GM19023 (cell line): ENCODE data around the gene SPATA32.
"Not testable (repeated sequence)": the region's sequence is repeated elsewhere in the genome, so short reads cannot be mapped to it uniquely, and the experiment has no call there.

ENCODE experiments used
- ATAC-seq: cut with Tn5 transposase; IDR thresholded peaks from one replicate; pipeline ENCODE4 v1.9.1; 2021; ENCODE audit warnings: mild to moderate bottlenecking, moderate library complexity; ENCODE audit not compliant: unreplicated experiment

Gene SPATA32

GRCh38 chr17:45273551-45273957 is 11.7 kb upstream of the SPATA32 start:
- no peak for ATAC-seq

DNA sequence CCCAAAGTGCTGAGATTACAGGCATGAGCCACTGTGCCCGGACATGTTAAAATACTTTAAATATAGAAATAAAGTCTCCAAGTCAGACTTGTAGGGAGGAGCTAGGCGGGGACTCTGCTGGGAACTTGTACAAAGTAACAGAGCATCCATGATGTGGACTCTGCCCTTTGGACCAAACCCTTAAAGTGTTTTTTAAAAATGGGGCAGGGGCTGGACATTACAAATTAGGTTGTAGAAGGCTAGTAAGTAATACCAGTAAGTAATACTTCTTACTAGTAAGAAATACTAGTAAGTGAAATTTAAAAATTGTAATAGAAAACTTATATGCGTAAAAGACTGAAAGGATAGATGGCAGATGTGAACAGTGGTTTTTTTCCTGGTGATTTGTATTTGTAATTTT is 9.7 kb upstream of the SPATA32 start:
- no peak for ATAC-seq

DNA sequence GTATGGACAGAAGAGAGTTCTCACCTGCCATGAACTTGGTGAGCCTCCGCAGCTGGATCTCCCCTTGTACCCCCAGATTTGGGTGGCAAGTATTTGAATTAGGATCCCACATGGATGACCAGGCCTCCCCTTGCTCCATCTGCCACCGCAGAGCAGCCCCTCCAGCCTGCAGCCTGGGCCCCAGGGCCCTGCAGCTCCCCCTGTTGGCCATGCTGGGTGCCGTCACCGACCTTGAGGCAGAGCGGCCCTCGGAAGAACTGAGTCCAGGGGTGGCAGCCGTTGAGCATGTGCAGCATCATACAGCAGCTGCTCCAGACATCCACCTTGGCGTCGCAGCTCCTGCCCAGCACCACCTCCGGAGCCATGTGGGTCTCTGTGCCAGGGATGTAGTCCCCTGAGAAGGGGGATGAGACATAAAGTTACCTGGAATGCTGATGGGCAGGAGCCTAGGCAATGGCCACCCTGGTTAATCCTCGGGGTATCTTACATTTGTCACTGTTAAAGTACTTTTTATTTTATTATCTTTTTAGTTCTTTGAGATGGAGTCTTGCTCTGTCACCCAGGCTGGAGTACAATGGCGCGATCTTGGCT is 9.0 kb upstream of the SPATA32 start:
- ATAC-seq: no peak

- no peak for ATAC-seq
Measured at GRCh38 chr17:45269912-45270311, 8.0 kb upstream of the SPATA32 start.

- ATAC-seq: no peak
Measured at GRCh38 chr17:45267436-45268055, 5.7 kb upstream of the SPATA32 start.

DNA sequence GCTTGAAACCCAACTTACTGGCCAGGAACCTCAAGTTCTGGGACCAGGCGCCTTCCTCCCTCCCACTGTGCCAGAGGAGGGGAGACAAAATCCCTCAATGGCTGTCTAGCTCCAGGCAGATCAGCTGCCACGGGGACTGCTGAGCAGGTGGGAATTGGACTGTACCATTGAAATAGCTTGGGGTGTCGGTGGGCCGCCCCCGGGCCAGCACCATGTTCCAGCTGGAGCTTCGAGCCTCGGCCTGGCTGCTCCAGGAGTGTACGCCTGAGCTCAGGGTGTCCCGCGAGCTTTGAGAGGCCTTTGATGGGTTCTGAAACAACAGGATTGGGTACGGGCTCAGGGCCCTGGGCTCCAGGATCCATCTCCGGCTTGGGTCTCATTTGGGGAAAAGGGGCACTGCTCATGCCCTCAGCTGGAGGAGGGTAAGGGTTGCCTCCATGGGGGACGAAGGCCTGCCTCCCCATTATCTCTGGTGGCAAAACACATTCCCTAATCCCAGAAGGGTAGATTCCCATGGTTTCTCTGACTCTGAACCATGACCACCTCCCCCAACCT is 4.6 kb upstream of the SPATA32 start:
- no peak for ATAC-seq

GRCh38 chr17:45265821-45266220 is 3.9 kb upstream of the SPATA32 start:
- ATAC-seq: no peak

DNA sequence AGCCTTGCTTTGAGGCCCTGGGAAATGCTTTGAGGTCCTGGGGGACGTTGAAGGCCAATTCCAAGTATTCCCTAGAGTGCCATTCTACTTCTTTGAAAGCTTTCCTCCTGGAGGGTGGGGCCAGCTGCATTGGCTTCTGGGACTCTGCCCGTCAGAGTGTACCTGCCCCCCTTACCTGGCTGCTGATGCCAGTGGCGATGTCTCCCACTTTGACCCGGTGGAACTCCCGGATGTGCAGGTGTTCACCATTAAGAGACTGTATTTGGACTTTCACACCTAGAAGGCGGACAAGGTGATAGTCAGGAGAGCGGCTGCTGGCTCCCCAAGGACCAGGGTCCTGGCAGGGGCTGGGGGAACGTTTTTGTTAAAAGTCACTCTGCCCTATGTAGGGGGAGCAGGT is 3.1 kb upstream of the SPATA32 start:
- ATAC-seq: no peak

DNA sequence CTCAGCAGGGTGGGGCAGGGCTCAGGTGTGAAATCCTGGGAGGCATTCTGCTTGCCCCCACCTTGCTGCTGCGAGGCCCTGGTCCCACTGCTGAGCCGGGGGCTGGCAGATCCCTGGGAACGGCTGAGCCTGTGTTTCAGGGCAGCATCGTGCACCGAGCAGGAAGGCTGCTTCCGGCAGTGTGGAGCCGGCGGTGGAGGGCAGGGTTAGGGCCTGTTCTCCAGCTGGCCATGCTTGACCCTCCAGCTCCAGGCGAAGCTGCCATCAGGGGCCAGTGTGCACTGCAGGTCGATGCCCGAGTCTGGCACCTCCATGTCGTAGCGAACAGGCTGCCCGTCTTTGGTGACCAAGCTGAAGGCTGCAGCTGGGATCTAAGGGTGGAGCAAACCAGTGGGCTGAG is 2.5 kb upstream of the SPATA32 start:
- no peak for ATAC-seq

DNA sequence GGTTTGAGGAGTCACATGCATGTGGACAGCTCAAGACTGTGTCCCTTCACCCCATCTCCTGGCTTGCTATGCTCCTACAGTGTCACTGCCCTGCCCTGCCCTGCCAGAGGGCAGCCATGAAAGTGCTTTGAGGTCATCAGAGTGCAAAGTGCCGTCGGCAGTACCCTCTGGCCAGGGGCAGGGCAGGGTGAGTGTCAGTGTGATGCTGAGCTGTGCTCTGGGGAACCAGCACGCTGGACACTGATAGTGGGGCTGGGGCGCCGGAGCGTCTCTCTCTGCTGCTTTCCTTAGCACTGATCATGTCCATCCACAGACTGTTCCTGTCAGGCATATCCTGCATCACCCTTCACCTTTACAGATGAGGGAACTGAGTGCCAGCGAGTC is 1.6 kb upstream of the SPATA32 start:
- no peak for ATAC-seq

GRCh38 chr17:45262516-45263476 is 902 bp upstream of the SPATA32 start:
- ATAC-seq: peak; percentile 19

DNA sequence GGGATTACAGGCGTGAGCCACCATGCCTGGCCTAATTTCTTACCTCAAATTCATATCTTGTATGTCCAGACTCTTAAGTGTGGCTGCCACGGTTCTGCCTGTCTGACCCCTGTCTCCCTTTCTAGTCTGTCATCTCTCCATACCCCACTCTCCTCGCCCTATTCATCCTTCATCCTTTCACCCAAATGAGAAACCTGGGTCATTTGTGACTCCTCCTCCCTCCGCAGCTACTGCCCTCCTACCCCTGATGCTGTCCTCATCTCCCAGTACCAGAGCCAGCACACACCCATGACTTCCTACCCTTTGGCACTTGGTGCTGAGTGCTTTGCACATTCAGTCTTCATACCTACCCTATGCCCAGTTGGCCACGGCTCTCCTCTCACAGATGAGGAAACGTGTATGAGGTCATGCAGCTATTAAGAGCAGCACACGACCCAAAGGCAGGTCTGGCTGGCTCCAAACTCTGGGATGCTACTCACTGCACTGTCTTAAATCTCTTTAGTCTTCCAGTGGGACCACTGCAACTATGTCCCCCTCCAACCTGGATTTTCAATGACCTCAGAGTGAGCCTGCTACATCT is 1.6 kb downstream of the SPATA32 start:
- ATAC-seq: no peak

DNA sequence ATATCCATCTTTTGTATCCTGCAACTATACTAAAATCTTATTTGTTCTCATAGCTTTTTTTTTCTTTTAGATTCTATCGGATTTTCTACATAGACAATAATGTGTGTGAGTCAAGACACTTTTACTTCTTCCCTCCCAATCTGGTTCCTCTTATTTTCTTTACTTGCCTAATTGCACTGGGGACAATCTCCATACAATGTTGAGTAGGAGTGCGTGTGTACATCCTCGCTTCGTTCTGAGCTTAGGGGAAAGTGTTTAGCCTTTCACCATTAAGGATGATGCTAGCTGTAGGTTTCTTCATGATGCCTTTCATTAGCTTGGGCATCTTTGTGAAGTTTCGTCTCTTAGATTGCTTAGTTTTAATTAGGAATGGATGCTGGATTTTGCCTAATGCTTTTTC is 2.9 kb downstream of the SPATA32 start:
- no peak for ATAC-seq

- no peak for ATAC-seq
Measured at GRCh38 chr17:45257115-45257514, 4.8 kb downstream of the SPATA32 start.

DNA sequence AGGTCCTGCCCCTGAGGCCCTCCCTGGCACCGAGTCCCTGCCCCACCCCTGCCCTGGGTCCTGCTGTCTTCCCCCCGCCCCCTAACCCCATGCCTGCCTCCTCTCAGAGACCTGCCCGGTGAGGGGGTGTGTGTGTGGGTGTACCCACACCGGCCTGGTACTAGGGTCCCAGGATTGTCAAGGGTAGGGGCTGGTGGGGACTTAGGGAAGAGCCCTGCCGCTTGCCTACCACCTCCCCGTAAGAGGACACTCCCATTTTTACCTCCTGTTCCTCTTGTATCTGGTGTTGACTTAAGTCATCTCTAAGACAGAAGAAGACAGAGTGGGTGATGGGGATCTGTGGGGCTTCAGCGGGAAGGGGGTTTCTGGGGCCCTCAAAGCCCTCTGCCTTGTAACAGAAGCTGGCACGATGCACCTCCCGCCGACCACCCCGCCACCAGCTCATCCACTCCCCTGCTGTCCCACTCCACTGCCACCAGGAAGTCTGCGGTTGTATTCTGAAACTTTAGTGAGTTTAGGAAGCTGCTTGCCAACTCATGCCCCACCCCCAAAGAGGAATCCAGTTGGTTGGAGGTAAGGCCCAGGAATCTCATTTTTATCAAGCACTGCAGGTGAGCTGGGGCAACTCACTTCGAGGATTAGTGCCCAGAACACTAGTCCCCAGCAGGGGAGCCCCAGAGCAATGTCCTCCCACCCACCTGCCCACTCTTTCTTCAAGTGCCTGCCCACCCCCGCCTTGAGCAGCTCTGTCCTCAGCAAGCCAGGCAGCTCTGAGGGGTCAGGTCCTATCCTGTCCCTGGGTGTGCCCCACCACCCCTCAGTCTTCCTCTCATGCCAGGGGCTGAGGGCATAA is 5.6 kb downstream of the SPATA32 start:
- no peak for ATAC-seq

- ATAC-seq: no peak
Measured at GRCh38 chr17:45255358-45255757, 6.5 kb downstream of the SPATA32 start.

- no peak for ATAC-seq
Measured at GRCh38 chr17:45253879-45254278, 8.0 kb downstream of the SPATA32 start.

- ATAC-seq: not testable (repeated sequence)
Measured at GRCh38 chr17:45253237-45253636, 8.7 kb downstream of the SPATA32 start.

DNA sequence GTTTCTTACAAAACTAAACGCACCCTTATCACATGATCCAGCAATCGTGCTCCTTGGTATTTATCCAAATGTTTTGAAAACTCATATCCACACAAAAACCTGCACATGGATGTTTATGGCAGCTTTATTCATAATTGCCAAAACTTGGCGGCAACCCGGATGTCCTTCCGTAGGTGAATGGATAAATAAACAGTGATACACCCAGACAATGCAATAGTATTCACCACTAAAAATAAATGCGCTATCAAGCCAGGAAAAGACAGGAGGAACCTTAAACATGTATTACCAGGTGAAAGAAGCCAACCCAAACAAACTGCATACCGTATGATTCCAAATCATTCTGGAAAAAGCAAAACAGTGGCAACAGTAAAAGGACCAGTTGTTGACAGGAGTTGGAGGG is 10.0 kb downstream of the SPATA32 start:
- no peak for ATAC-seq
